Measurements from ENCODE around the gene PRMT6.
"Not testable (repeated sequence)": the region's sequence is repeated elsewhere in the genome, so short reads cannot be mapped to it uniquely, and the experiment has no call there.

Gene PRMT6

DNA sequence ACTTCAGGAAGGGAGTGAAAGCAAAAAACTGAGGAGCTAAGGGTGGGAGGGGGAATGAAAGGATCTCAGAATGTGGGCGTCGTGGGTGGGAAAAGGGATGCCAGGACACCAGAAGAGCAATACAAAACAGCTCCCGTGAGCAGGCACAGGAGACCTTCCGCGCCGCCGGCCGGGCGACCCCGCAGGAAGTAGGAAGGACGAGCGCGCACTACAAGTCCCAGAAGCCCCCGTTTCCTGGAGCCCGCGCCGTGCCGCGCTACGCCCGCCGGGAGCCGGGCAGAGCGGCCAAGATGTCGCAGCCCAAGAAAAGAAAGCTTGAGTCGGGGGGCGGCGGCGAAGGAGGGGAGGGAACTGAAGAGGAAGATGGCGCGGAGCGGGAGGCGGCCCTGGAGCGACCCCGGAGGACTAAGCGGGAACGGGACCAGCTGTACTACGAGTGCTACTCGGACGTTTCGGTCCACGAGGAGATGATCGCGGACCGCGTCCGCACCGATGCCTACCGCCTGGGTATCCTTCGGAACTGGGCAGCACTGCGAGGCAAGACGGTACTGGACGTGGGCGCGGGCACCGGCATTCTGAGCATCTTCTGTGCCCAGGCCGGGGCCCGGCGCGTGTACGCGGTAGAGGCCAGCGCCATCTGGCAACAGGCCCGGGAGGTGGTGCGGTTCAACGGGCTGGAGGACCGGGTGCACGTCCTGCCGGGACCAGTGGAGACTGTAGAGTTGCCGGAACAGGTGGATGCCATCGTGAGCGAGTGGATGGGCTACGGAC, at the start of gene PRMT6:
TSS of gene PRMT6 (plus strand) at position 249 of the 771 bp plus-strand sequence. CDS start at position 291, 42 bp downstream.
- peak; percentile 45 to 47 for DNase-seq (ENCODE audit: low read depth in 2 of 2)

DNA sequence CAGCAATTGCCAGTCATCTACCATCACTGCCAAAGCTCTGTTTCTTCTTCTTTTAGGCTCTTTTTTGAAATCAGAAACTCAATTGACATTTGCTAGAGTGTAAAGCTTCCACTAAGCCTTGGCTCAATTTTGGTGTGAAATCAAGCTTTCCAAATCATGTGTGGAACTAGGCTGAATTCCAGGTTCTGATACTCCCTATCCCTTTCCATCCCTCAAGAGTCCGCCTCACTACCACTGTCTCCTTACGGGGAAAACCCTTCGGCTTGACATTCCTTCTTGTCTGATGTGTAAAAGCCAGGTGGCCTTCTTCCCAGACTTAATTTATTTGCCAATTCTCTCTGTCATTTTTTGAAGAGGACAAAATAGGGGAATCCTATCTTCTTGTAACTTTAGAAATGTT, 47.2 kb upstream of the PRMT6 start:
- DNase-seq (ENCODE audit: low read depth in 2 of 2): no peak

DNA sequence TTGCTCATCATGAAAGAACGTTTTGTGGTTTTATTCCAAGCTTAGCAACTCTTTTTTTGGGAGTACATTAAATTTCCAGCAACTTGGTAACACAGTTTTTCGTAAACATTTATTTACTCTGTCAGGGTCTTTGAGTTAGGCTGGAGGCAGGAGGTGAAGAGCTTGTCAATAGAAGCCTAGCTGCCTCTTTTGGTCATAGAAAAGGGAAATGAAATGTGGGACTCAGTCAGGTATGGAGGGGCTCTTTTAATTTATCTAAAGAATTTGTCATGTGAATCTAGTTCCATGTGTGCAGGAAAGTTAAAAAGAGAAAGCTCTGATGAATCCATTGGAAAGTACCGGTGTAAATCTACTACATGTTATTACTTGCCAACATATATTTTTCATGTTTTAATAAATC, 45.9 kb upstream of the PRMT6 start:
- no peak for DNase-seq (ENCODE audit: low read depth in 2 of 2)

DNA sequence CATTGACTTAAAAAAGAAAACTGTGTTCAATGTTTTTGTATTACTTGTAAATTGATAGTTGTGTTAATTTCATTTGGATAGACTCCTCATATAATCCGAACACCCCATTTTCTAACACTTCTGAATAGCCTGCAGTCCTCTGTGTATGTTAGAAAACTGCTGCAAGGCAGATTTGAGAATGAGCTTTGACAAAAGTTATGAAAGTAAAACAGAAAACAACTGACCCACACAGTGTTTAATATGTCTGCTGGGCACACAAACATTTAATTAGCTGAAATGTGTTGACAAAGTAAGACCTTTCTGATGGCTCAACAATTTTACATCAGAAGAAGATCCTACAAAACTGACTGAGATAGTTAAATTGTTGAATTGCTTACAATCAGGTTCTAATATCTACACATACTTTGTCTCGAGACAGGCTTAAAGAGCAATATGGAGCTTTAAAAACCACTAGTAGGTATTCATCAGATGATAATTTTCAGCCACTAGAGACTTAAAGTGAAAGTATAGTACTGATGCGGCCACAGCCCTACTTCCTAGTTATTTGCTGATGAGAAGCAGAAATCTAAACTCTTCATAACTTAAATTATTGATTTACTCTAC, 40.0 kb upstream of the PRMT6 start:
- DNase-seq (ENCODE audit: low read depth in 2 of 2): no peak

DNA sequence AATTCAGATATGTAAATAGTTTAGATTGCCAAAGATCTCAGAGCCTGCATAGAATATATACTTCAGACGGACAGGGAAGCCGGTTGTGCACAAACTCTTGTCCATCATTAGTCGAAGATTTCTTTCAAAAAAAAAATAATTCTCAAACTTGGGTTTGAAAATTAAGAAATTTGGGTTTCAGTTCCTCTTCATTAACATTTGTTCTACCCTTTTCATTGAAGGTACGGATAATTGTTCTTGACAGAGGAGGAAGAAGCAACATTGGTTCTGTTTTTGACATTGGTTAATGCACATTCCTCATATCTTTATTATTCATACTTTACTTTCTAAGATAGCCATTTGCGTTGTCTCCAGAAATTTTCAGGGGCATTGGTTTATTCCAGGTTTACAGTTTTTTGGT, 38.0 kb upstream of the PRMT6 start:
- DNase-seq (ENCODE audit: low read depth in 2 of 2): no peak

DNA sequence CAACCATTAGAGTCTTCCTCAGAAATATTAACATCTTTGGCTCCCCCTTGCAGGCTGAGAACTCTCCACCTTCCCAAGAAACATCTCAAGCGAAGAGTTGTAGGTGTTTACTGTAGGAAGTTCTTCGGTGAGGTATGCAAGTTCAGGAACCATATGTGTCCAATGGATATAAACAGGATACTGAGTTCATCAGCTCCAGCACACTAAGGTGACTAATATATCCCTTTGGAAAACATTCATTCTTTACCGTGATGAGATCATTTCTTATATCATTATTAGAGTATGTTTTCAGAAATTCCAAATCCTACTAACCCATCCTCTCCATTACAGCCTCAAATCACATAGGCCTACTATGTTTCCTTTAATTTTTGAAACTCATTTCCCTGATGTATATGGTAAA, 37.3 kb upstream of the PRMT6 start:
- peak in 1 of 2 experiments; percentile 22 for DNase-seq (ENCODE audit: low read depth in 2 of 2)

DNA sequence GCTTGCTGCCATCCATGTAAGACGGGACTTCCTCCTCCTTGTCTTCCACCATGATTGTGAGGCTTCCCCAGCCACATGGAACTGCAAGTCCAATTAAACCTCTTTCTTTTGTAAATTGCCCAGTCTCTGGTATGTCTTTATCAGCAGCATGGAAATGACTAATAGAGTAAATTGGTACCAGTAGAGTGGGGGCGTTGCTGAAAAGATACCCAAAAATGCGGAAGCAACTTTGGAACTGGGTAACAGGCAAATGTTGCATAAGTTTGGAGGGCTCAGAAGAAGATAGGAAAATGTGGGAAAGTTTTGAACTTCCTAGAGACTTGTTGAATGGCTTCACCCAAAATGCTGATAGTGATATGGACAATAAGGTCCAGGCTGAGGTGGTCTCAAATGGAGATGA, 17.6 kb upstream of the PRMT6 start:
- DNase-seq (ENCODE audit: low read depth in 2 of 2): not testable (repeated sequence)

DNA sequence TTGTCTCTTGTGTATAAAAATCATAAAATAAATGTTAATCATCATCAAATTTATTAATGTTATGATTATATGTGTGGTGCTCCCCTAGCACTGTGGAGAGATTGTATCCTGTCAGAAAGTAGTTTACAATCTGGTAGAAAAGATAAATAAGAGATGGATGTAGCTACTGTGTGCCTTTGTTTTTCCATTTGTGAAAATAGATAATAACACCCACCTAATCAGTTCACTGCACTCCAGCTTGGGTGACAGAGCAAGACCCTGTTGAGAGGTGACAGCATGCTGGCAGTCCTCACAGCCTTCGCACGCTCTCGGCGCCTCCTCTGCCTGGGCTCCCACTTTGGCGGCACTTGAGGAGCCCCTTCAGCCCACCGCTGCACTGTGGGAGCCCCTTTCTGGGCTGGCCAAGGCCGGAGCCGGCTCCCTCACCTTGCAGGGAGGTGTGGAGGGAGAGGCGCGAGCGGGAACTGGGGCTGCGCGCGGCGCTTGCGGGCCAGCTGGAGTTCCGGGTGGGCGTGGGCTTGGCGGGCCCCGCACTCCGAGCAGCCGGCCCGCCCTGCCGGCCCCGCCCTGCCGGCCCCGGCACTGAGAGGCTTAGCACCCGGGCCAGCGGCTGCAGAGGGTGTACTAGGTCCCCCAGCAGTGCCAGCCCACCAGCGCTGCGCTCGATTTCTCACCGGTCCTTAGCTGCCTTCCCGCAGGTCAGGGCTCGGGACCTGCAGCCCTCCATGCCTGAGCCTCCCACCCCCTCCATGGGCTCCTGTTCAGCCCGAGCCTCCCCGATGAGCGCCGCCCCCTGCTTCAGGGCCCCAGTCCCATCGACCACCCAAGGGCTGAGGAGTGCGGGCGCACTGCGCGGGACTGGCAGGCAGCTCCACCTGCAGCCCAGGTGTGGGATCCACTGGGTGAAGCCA, 11.9 kb upstream of the PRMT6 start:
- not testable (repeated sequence) for DNase-seq (ENCODE audit: low read depth in 2 of 2)

DNA sequence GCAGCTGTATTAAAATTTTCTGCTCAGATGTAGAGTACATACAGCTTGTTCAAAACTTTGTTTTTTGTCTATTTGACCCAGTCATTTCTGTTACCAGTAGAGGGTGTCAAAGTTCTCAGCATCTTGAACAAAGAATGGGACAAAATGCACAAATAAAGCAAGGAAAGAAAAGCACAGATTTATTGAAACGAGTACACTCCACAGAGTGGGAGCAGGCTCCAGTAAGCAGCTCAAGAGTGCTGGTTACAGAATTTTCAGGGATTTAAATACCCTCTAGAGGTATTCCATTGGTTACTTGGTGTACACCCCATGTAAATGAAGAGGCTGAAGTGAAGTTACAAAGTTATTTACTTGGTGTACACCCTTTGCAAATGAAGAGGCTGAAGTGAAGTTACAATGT, 8.9 kb upstream of the PRMT6 start:
- DNase-seq (ENCODE audit: low read depth in 2 of 2): no peak

DNA sequence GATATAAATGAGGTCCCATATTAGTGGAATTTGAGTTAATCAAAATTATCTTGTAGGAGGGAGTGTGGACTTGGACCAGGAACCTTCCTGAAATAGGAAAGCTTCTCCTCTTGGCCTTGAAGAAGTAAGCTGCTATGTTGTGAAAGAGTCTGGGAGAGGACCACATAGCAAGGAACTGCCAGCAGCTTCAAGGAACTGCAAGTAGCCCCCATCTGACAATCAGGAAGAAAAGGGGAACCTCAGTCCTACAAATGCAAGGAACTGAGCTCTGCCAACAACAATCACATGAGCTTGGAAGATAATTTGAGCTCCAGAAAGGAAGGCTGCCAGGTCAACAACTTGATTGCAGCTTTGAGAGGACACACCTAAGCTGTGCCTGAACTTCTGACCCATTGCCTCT, 8.2 kb upstream of the PRMT6 start:
- no peak for DNase-seq (ENCODE audit: low read depth in 2 of 2)

DNA sequence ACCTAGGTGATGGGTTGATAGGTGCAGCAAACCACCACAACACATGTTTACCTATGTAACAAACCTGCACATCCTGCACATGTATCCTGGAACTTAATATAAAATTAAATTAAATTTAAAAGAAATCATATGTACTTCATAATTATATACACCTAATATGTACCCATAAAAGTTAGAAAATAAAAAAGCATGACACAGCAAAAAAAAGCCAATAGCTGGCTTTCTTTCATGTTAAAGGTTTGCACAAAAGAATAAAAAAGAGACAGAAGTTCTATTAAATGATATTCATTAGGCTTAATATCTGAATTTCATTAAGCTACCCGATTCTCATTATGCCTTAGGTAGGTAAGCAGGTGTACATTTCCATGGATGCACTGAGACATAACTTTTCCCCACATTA, 5.2 kb upstream of the PRMT6 start:
- DNase-seq (ENCODE audit: low read depth in 2 of 2): no peak

DNA sequence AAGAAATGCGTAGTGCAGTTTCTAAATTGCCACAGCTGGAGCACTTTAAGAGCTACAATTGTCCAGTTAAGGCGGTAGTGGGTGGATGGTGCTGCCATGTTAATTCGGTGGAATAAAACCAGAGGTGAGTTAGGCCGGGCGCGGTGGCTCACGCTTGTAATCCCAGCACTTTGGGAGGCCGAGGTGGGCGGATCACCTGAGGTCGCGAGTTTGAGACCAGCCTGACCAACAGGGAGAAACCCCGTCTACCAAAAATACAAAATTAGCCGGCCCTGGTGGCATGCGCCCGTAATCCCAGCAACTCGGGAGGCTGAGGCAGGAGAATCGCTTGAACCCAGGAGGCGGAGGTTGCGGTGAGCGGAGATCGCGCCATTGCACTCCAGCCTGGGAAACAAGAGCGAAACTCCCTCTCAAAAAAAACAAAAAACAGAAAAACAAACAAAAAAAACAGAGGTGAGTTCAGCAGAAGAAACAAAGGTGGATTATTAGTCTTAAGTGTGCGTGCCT, 502 bp upstream of the PRMT6 start:
- not testable (repeated sequence) for DNase-seq (ENCODE audit: low read depth in 2 of 2)

DNA sequence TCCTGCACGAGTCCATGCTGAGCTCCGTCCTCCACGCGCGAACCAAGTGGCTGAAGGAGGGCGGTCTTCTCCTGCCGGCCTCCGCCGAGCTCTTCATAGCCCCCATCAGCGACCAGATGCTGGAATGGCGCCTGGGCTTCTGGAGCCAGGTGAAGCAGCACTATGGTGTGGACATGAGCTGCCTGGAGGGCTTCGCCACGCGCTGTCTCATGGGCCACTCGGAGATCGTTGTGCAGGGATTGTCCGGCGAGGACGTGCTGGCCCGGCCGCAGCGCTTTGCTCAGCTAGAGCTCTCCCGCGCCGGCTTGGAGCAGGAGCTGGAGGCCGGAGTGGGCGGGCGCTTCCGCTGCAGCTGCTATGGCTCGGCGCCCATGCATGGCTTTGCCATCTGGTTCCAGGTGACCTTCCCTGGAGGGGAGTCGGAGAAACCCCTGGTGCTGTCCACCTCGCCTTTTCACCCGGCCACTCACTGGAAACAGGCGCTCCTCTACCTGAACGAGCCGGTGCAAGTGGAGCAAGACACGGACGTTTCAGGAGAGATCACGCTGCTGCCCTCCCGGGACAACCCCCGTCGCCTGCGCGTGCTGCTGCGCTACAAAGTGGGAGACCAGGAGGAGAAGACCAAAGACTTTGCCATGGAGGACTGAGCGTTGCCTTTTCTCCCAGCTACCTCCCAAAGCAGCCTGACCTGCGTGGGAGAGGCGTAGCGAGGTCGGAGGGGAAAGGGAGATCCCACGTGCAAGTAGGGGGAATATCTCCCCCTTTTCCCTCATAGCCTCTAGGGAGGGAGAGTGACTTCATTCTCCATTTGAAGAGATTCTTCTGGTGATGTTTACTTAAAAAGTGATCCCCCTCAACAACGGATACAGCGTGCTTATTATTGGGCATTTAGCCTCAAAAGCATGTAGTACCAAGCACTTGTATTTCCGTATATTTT, 991 bp downstream of the PRMT6 start:
- DNase-seq (ENCODE audit: low read depth in 2 of 2): no peak

DNA sequence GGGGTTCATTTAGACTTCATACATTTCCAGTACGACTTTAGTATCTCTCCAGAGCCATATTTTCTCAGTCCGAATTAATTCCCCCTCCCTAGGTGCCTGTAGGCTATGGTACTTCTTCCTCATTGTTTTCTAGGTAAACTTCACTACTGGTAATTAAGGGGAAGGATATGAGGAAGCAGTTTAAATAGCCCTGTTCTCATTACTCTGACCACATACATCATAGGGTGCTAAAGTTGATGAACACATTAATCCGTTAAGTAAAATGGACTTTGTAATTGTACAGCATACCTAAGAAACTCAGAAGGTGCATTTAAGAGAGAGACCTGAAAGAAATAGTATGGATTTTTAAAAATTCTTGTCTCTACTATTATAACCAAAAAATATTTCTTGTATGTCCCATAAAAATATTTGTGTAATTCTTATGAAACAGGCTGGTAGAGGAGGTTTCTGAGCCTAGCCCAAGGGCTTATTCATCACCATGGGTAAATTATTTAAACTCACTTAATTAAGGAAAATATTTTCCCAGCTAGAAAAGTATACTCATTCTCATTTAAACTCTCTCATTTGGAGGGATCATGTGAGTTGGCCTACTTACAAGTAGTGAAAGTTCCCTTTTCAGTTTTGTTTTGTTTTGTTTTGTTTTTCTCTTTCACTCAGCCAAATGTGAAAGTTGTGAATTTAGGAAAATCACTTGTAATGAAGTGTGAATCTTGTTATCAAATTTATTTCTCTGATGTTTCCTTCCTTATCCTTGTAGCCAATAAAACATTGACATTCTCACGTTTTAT, 2.0 kb downstream of the PRMT6 start:
- DNase-seq (ENCODE audit: low read depth in 2 of 2): no peak

DNA sequence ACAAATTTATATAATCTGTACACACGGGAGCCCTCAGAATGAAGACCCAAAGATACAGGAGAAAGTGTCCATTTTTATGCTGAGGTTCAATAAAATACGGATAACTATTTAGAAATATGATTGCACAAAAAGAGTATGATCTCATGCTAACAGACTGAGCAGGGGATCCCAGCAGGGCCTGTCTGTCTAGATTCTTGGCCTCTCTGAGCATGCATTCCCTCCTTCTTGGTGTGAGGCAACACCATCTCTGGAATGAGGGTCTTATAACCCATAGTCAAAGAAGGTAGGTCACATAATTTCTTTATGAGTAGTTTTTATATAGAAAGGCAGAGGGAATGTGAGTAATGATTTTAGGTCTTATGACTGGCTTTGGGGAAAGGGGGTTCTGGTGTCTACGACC, 5.4 kb downstream of the PRMT6 start:
- DNase-seq (ENCODE audit: low read depth in 2 of 2): no peak

DNA sequence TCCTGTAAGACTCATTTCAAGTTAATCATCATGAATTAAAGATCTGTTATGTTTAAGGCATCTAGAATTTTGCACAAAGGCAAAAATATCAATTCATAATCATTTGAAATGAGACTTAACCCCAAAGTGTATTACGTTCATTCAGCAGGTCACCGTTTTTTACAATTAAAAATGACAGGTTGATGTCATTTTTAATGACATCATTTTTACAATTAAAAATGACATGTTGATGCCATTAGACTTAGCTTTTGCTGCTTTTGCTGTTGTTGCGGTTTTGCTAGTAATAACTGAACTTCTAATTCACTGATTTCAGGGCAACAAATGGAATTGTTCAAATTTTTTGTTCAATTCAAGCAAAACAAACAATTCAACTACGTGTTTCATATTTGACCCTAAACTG, 17.0 kb downstream of the PRMT6 start:
- DNase-seq (ENCODE audit: low read depth in 2 of 2): no peak

DNA sequence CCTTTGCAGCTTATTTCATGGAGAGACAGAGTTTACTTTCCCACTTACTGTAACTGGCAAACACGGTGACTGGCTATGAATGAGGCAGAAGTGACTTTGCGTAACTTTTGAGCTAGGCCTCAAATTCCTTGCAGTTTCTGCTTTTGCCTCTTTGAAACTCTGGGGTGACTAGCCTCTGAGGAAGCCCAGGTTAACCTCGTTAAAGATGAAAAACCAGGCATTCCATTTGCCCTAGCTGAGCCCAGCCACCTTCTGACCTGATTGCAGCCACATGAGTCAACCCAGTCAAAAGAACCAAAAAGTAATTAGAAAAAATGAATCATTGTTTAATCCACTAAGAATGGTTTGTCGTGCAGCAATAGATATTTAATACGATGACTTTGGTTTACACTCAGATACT, 20.4 kb downstream of the PRMT6 start:
- peak; percentile 21 to 24 for DNase-seq (ENCODE audit: low read depth in 2 of 2)

DNA sequence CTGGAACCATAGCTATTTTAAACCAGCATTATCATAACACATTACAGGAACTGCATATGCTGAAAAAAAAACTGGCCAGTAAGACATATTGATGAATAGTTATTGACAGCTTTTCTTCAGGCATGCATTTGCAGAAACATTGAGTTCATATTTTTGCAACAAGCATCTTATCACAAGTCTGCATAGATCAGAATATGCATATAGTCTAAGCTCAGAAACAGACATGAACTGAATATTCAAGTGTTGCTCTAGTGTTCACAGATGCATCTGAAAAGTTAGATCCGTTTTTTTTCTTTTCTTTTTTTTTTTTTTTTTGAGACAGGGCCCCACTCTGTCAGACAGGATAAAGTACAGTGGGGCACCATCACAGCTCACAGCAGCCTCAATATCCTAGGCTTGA, 22.8 kb downstream of the PRMT6 start:
- no peak for DNase-seq (ENCODE audit: low read depth in 2 of 2)

DNA sequence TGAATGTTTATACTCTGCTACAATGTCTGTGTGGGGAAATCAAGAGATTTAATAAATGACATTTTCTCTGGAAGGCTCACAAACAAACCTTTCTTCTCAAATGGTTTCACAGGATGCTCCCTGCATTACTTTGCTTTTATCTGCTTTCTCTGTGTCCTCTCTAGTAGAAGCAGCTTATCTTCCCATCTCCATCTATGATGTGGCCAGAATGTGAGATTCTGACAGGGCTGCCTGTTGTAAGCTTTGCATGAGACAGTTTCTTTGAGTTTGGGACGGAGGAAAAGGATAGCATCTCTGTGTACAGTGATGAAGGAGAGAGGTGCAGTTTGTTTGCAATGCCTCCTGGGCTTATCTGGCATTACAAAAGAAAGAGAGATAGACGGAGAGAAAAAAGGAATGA, 24.6 kb downstream of the PRMT6 start:
- no peak for DNase-seq (ENCODE audit: low read depth in 2 of 2)

DNA sequence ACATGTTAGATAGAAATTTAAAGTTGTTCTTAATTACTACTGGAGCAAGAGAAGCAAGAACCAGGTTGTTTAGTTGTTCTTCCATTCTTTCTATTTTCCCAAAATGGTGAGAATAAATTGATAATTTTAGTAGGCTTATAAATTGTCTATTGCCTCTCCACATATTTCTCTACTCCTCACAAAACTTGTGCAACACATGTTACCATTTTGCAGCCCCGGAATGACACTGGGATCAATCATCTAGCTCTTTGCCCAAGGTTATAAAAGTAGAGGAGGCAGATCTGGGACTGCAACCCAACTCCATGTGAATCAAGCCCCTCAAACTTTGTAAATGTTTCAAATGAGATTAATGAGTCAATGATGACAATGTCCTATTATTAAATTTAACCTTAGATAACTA, 34.9 kb downstream of the PRMT6 start:
- DNase-seq (ENCODE audit: low read depth in 2 of 2): no peak

All from fibroblast of skin of left biceps (primary cell).